ENCODE results near the gene KLC1. TPM values are rescaled to one million over a fixed set of nuclear protein-coding genes. Genes with fewer than 3 reads are reported as not detected.

Gene KLC1
- polyA plus RNA-seq, 2 of the 4 experiments (the other 2 are of a cell fraction): 81.8 to 150 TPM

- FAIRE-seq (no peak), DNase-seq (ENCODE audit: low read depth in 1 of 2, low spot score in 1 of 2) (no peak), ATAC-seq (no peak)
- TF ChIP-seq, protein P1, sequence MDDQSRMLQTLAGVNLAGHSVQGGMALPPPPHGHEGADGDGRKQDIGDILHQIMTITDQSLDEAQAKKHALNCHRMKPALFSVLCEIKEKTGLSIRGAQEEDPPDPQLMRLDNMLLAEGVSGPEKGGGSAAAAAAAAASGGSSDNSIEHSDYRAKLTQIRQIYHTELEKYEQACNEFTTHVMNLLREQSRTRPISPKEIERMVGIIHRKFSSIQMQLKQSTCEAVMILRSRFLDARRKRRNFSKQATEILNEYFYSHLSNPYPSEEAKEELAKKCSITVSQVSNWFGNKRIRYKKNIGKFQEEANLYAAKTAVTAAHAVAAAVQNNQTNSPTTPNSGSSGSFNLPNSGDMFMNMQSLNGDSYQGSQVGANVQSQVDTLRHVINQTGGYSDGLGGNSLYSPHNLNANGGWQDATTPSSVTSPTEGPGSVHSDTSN (IDR thresholded peaks at IDR 0.05): 0 out of 2 replicates have a peak, but pooled peaks have one; percentile 12
- TF ChIP-seq ESRRA (IDR thresholded peaks at IDR 0.05; ENCODE audit: borderline replicate concordance, low read length): no peak
- no peak for TF ChIP-seq FOSL2 (IDR thresholded peaks at IDR 0.05)
- TF ChIP-seq FOSL2 (CRISPR knock-in tag; IDR thresholded peaks at IDR 0.05): no peak
- TF ChIP-seq KDM5A (IDR thresholded peaks at IDR 0.05): no peak
- TF ChIP-seq TP53 (CRISPR knock-in tag; IDR thresholded peaks at IDR 0.05): no peak
- 0 out of 5 replicates have a peak, but pooled peaks of 1 of the 2 experiments have one; percentile 19 for TF ChIP-seq JUN (IDR thresholded peaks at IDR 0.05)
- Histone ChIP-seq H3K4me1 (peaks cover 10% of the 10 kb centered on the region; the same call in 2 of the 3 replicates), H3K4me2 (no peak overlapping the region), H3K27ac (no peak overlapping the region), H3K4me3 (no peak overlapping the region), H3K9me3 (no peaks in the 10 kb centered on the region)
- ChIA-PET POLR2A (no interaction called here), CTCF (interaction anchor here (0.6 to 1.6 kb wide), 2 partner anchors 11 to 32 kb away, joined by 3 read pairs; no protein-coding TSS in a partner anchor)
- WGBS (ENCODE audit: missing lambda C conversion rate): 73% methylated on average over 17 of the region's 17 CpGs
Observed at GRCh38 chr14:103696466-103697071, 67.6 kb downstream of the KLC1 start.

GRCh38 chr14:103697206-103697602 lies 68.2 kb downstream of the KLC1 start:
- POLR2A ChIA-PET: no interaction called here
- ATAC-seq (no peak; a peak in 1 of 6 replicates), DNase-seq (ENCODE audit: low read depth in 1 of 2, low spot score in 1 of 2) (no peak), FAIRE-seq (no peak)
- CTCF ChIA-PET: interaction anchor here (1.6 kb wide), 1 partner anchor 11 kb away, joined by 3 read pairs; no protein-coding TSS in a partner anchor
- no peaks in the 10 kb centered on the region for H3K9me3 ChIP-seq
- H3K27ac ChIP-seq: no peak overlapping the region
- H3K4me3 ChIP-seq: no peak overlapping the region
- WGBS (ENCODE audit: missing lambda C conversion rate): 64% methylated on average over 3 of the region's 3 CpGs
- H3K4me2 ChIP-seq: no peak overlapping the region
- TF ChIP-seq RARB (CRISPR knock-in tag; IDR thresholded peaks at IDR 0.05) (no peak), HDAC2 (IDR thresholded peaks at IDR 0.05) (no peak), CHD4 (IDR thresholded peaks at IDR 0.05; ENCODE audit: borderline replicate concordance) (no peak)
- TF ChIP-seq, protein P1 (IDR thresholded peaks at IDR 0.05): no peak
- H3K4me1 ChIP-seq: peaks cover 10% of the 10 kb centered on the region; the same call in 2 of the 3 replicates

GRCh38 chr14:103697603-103698379 lies 68.8 kb downstream of the KLC1 start:
- DNase-seq (ENCODE audit: low read depth in 1 of 2, low spot score in 1 of 2) (no peak), FAIRE-seq (no peak), ATAC-seq (peak in 1 of 2 experiments; percentile 3; a peak in 3 of 6 replicates)
- CTCF ChIA-PET: interaction anchor here (0.6 to 1.6 kb wide), 3 partner anchors 12 to 24 kb away, joined by 3 to 6 read pairs (median 3); no protein-coding TSS in a partner anchor
- POLR2A ChIA-PET: no interaction called here
- WGBS (ENCODE audit: missing lambda C conversion rate): 87% methylated on average over 9 of the region's 14 CpGs
- TF ChIP-seq, protein P2, sequence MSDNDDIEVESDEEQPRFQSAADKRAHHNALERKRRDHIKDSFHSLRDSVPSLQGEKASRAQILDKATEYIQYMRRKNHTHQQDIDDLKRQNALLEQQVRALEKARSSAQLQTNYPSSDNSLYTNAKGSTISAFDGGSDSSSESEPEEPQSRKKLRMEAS (IDR thresholded peaks at IDR 0.05): no peak
- TF ChIP-seq E2F6 (IDR thresholded peaks at IDR 0.05; ENCODE audit: borderline replicate concordance, low read depth) (no peak), CBX8 (IDR thresholded peaks at IDR 0.05) (no peak), RARB (CRISPR knock-in tag; IDR thresholded peaks at IDR 0.05) (no peak), HOXA7 (CRISPR knock-in tag; IDR thresholded peaks at IDR 0.05) (no peak), KDM1A (IDR thresholded peaks at IDR 0.05; ENCODE audit: low read depth) (no peak), HEYL (CRISPR knock-in tag; IDR thresholded peaks at IDR 0.05) (no peak), BHLHE40 (IDR thresholded peaks at IDR 0.05; ENCODE audit: low read depth, low read length) (no peak), HOXB5 (CRISPR knock-in tag; IDR thresholded peaks at IDR 0.05) (no peak), NR3C1 (IDR thresholded peaks at IDR 0.05) (no peak), TP53 (CRISPR knock-in tag; IDR thresholded peaks at IDR 0.05) (no peak), RNF2 (IDR thresholded peaks at IDR 0.05; ENCODE audit: borderline replicate concordance, low read depth) (no peak), JUN (IDR thresholded peaks at IDR 0.05) (no peak), FOSB (CRISPR knock-in tag; IDR thresholded peaks at IDR 0.05) (no peak), FOSL2 (IDR thresholded peaks at IDR 0.05) (no peak), FOSL2 (CRISPR knock-in tag; IDR thresholded peaks at IDR 0.05) (no peak)
- TF ChIP-seq, protein P3, sequence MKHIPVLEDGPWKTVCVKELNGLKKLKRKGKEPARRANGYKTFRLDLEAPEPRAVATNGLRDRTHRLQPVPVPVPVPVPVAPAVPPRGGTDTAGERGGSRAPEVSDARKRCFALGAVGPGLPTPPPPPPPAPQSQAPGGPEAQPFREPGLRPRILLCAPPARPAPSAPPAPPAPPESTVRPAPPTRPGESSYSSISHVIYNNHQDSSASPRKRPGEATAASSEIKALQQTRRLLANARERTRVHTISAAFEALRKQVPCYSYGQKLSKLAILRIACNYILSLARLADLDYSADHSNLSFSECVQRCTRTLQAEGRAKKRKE (CRISPR knock-in tag; IDR thresholded peaks at IDR 0.05; ENCODE audit: low read depth): no peak
- TF ChIP-seq, protein P4, sequence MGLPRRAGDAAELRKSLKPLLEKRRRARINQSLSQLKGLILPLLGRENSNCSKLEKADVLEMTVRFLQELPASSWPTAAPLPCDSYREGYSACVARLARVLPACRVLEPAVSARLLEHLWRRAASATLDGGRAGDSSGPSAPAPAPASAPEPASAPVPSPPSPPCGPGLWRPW (IDR thresholded peaks at IDR 0.05): no peak
- no peaks in the 10 kb centered on the region for H3K9me3 ChIP-seq
- H3K27ac ChIP-seq: no peak overlapping the region
- H3K4me3 ChIP-seq: no peak overlapping the region
- H3K4me2 ChIP-seq: no peak overlapping the region
- peaks cover 9% of the 10 kb centered on the region; the same call in 2 of the 3 replicates for H3K4me1 ChIP-seq

Data from A549 (cell line).